GM18873 (cell line): ENCODE results near the gene P4HTM.

Source experiments
- ATAC-seq: cut with Tn5 transposase; IDR thresholded peaks from one replicate; pipeline ENCODE4 v1.9.1; 2021; ENCODE audit warnings: mild to moderate bottlenecking, moderate library complexity, moderate number of reproducible peaks; ENCODE audit not compliant: unreplicated experiment, low FRiP score

The P4HTM gene, protein sequence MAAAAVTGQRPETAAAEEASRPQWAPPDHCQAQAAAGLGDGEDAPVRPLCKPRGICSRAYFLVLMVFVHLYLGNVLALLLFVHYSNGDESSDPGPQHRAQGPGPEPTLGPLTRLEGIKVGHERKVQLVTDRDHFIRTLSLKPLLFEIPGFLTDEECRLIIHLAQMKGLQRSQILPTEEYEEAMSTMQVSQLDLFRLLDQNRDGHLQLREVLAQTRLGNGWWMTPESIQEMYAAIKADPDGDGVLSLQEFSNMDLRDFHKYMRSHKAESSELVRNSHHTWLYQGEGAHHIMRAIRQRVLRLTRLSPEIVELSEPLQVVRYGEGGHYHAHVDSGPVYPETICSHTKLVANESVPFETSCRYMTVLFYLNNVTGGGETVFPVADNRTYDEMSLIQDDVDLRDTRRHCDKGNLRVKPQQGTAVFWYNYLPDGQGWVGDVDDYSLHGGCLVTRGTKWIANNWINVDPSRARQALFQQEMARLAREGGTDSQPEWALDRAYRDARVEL

GRCh38 chr3:48989796-48990635 lies at the start of gene P4HTM:
P4HTM (plus strand) TSS chr3:48990241; CDS start chr3:48990257, 16 bp downstream.
- peak; percentile 45 for ATAC-seq

- no peak for ATAC-seq
Measured at GRCh38 chr3:48945432-48945831, 44.6 kb upstream of the P4HTM start.

GRCh38 chr3:48945891-48946549 lies 44.0 kb upstream of the P4HTM start:
- ATAC-seq, result no peak

DNA sequence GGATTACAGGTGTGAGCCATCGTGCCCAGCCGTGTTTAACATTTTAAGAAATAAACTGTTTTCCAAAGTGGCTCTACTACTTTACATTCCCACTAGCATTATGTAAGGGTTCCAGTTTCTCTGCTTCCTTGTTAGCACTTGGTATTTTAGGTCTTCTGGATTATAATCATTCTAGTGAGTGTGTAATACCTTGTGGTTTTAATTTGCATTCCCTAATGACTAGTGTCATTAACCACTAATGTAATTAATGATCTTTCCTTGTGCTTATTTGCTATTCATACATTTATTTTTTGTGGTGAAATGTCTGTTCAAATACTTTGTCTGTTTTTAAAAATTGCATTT lies 40.7 kb upstream of the P4HTM start:
- ATAC-seq, result no peak

- no peak for ATAC-seq
Measured at GRCh38 chr3:48950051-48950450, 40.0 kb upstream of the P4HTM start.

DNA sequence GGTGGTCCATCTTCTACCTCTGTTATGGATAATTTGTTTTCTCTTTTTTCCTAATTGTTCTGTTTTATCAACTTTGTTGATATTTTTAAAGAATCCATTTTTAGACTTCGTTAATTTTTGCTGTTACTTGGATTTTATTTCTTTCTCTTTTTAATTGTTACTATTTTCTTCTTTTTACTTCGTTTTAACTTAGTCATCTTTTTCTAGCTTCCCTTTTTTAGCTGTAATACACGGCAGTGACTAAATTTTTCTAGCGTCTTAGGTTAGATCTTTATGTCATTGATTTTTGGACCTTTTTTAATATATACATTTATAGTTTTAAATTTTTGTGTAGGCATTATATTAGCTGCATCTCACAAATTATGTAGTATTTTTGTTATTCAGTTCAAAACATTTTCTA lies 38.3 kb upstream of the P4HTM start:
- ATAC-seq, result no peak

DNA sequence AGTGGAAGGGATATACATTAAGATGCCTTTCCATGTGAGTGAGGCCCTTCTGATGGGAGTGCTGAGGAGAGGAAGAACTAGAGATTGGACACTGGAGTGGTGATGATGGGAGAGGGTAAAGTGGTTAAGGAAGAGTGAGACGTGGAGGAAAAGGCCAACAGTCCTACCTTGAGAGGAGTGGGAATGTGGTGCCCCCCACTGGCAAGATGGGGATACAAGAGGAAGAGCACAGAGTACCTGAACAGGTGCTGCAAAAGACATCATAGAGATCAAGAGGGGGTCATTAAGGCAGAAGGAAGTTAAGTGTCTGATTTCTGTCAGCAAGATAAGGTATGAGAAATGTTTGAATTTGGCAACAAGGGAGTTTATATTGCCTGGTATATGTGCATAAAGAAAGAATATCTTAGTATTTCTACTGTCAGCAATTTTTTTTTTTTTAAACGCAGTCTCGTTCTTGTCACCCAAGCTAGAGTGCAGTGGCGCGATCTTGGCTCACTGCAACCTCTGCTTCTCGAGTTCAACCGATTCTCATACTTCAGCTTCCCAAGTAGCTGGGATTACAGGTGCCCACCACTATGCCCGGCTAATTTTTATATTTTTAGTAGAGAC lies 37.4 kb upstream of the P4HTM start:
- no peak for ATAC-seq

GRCh38 chr3:48957006-48957705 lies 32.9 kb upstream of the P4HTM start:
- ATAC-seq, result no peak

DNA sequence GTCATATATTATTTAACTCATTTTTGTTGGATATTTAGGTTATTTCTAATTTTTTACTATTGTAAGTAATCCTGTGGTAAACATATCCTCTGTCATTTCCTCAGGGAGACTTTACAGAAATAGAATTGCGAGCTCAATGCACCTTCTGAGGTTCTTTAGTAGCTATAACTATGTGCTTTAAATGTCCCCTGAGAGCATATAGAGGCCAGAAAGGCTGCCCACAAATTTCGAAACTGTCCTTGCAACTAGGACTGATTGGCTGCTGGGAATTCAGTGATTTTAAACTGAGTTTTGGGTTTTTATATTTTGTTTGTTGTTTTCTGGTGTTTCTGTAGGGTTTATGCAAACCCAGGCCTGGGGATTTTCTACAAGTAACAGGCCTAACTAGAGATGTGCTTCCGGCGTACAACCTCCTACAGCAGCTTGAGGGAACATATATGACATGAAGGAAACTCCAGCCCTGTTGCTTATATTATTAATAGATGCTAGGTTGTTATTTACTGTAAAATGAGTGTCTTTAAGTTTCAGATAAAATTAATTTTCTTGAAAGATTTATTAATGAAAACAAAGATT lies 29.1 kb upstream of the P4HTM start:
- no peak for ATAC-seq

DNA sequence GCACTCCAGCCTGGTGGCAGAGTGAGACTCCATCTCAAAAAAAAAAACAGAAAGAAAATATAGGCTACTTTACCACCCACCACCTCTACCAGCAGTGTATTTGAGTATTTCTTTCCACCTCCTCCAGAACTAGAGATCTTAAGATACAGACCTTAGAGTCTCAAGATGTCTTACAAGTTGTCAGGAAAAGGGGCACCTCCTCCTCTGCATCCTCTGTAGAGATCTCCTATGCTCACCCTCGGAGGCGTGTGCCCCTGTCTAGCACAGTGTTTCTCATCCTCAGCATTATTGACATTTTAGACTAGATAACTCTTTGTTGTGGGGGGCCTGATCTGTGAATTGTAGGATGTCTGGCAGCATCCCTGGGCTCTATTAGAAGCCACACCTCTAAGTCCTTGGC lies 27.7 kb upstream of the P4HTM start:
- ATAC-seq, result no peak

- ATAC-seq, result no peak
Measured at GRCh38 chr3:48962939-48963338, 27.1 kb upstream of the P4HTM start.

GRCh38 chr3:48963591-48963990 lies 26.4 kb upstream of the P4HTM start:
- no peak for ATAC-seq

DNA sequence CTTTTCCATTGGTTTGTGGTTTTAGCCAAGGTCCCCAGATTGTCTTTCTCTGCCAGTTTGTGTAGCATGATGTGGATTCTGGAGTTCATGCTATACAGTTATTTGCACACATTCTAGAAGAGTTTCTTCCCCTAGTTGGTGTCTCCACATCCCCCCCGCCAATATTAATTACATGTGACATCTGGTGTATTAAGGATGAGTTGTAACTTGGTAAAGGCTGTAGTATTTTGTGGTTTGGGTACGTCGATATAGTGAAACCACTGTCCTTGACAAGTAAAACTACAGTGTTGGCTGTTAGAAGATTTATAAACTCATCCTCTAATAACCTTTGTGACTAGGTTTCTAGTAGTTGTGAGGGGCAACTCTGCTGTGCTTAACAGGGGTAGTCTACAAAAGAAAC lies 23.7 kb upstream of the P4HTM start:
- no peak for ATAC-seq

DNA sequence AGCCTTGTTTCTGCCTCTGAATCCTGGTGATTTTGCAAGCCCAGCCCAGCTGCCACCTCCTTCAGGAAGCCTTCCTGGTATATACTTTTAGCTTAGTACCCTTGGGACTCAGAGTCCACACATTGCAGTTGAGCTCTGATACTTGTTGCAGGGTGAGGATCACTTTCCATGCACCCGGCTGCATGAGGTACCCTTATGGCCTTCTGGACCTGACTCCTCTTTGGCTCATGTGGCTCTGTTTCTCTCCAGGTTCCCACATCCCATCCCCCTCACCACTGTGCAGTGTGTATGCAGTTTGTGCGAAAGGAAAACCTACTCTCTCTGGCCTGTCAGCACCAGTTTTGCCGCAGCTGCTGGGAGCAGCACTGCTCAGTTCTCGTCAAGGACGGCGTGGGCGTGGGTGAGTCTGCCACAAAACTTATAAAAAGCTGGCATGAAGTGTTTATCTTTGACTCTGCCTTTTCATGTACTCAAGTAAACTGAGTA lies 23.1 kb upstream of the P4HTM start:
- ATAC-seq, result no peak

DNA sequence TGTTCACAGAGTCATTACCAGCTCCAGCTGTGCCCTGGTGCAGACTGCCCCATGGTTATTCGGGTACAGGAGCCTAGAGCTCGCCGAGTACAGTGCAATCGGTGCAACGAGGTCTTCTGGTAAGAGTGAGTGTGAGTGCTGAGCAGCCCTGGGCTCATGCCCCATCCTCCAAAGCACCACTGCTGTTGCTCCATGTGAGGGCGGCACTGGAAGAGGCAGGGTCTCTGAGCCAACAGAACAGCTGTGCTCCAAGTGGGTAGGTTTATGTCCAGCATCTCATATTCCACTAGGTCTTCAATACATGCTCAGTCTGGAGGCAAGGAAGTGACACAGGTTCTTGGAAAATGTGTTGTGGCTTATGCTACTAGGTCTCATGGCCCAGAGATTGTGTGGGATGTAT lies 19.5 kb upstream of the P4HTM start:
- no peak for ATAC-seq

DNA sequence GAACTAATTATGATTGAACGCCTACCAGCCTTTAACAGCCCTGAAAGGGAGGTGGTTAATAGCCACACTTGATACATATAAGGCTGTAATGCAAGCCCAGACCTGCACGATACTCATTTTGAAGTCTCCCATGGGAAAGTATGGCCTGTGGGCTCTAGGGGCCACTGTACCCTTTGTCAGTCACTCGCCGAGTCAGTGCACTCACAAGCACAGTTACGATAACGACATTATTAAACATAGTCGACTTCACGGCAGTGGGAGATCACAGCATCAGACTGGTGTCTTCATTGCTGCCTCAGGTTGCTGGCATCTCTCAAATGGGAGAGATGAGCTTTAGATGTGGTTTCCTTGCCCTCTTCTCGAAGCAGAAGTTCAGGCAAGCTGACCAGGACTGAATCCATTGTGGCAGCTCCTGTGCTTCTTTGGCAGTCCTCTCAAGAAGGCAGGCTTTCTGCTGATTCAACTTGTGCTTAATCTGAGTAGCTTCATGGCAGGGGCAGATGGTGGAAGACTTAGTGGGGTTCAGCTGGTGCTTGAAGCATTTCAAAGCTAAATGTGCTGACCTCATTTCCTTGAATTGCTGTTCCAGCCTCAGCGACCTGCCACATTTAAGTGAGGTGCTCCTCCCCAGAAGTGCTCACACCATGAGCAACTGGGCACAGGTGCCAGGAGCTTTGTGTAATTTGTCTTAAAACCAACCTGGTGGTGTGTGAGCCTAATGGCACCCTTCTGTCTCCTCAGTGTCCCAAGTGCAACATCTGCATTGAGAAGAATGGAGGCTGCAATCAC lies 15.8 kb upstream of the P4HTM start:
- ATAC-seq, result no peak

DNA sequence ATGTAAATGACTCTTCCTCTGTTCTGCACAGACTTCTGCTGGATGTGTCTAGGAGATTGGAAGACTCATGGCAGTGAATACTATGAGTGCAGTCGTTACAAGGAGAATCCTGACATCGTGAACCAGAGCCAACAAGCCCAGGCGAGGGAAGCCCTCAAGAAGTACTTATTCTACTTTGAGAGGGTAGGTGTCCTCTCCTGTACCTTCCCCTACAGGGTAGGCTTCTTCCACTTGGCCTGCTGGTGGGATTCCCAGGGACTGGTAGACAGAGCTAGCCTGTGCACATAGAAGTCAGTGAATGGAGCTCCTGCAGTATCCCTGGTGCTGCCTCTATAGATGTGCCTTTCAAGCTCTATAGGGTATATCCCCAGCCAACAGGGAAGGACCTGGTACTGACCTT lies 10.6 kb upstream of the P4HTM start:
- no peak for ATAC-seq

DNA sequence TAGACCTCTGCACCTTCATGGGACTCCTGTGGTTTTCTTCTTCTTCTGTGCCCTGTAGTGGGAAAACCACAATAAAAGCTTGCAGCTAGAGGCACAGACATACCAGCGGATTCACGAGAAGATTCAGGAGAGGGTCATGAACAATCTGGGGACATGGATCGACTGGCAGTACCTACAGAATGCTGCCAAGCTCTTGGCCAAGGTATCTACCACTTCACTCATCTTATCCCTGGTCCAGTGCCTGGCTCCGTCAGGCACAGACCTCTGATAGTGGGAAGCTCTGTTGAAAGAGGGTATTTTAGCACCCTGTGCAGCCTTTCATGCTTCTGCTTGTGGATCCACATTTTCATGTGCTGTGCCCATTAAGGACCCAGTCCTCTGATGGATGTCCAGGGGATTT lies 9.7 kb upstream of the P4HTM start:
- no peak for ATAC-seq

GRCh38 chr3:48982016-48982415 lies 8.0 kb upstream of the P4HTM start:
- no peak for ATAC-seq
